HepG2 (cell line): Measurements from ENCODE around the gene IQCN. TPM values are rescaled to one million over a fixed set of nuclear protein-coding genes. Genes with fewer than 3 reads are reported as not detected.

ENCODE experiments used
- EED ChIP-seq: sonication (generic); formaldehyde crosslinking; IDR thresholded peaks from 2 replicates; pipeline ENCODE4 v1.5.0; 2020; ENCODE audit warnings: mild to moderate bottlenecking, missing genetic modification reagents
- ETV5 ChIP-seq: IDR thresholded peaks from 2 replicates; pipeline ENCODE4 v1.6.1; 2018; ENCODE audit warnings: missing biosample characterization, missing genetic modification reagents, inconsistent platforms, borderline replicate concordance
- MBD4 ChIP-seq: IDR thresholded peaks from 2 replicates; pipeline ENCODE4 v1.6.1; 2012; ENCODE audit warnings: low read length, inconsistent platforms, borderline replicate concordance
- POGZ ChIP-seq: sonication (generic); formaldehyde crosslinking; IDR thresholded peaks from 2 replicates; pipeline ENCODE4 v1.4.0; 2020; ENCODE audit warnings: mild to moderate bottlenecking, missing genetic modification reagents
- PRDM10 ChIP-seq: sonication (generic); formaldehyde crosslinking; IDR thresholded peaks from 2 replicates; pipeline ENCODE4 v1.4.0; 2020; ENCODE audit warnings: low read depth, missing genetic modification reagents
- PRMT3 ChIP-seq: sonication (generic); formaldehyde crosslinking; IDR thresholded peaks from 2 replicates; pipeline ENCODE4 v1.8.1; 2022; ENCODE audit warnings: low read depth, mild to moderate bottlenecking, moderate library complexity, missing genetic modification reagents, borderline replicate concordance
- SRY ChIP-seq: sonication (generic); formaldehyde crosslinking; IDR thresholded peaks from 2 replicates; pipeline ENCODE4 v1.8.0; 2022; ENCODE audit warnings: mild to moderate bottlenecking, missing genetic modification reagents
- ZNF274 ChIP-seq: sonication (generic); formaldehyde crosslinking; IDR thresholded peaks from 2 replicates; pipeline ENCODE4 v1.5.1; 2020; ENCODE audit warnings: mild to moderate bottlenecking, missing genetic modification reagents
- ZNF432 ChIP-seq: sonication (generic); formaldehyde crosslinking; IDR thresholded peaks from 2 replicates; pipeline ENCODE4 v1.5.0; 2020; ENCODE audit warnings: missing genetic modification reagents, mild to moderate bottlenecking, borderline replicate concordance
- ZNF850 ChIP-seq: sonication (generic); formaldehyde crosslinking; conservative IDR thresholded peaks from 2 replicates; pipeline ENCODE4 v1.9.0; 2021; ENCODE audit warnings: mild to moderate bottlenecking, missing genetic modification reagents
- ZSCAN22 ChIP-seq: sonication (generic); formaldehyde crosslinking; IDR thresholded peaks from 2 replicates; pipeline ENCODE4 v1.4.0; 2020; ENCODE audit warnings: mild to moderate bottlenecking, missing genetic modification reagents
- polyA plus RNA-seq, 8 experiments: library from polyadenylated mRNA; depleted of rRNA in 3 of 8; stranded (reverse) in 7 of 8; unstranded in 1 of 8; fragments of >200 nt; fragmentation: Illumina TruSeq in 4 of 8; extraction: Trizol in 4 of 8; gene quantifications; 2 replicates each; pipeline versions ENCODE4 v1.2.1 to v1.2.3, GENCODE V29; 2011 to 2016; ENCODE audit warnings: low read depth in 4 of 8, missing spikeins in 1 of 8, mixed read lengths in 1 of 8; ENCODE audit not compliant: insufficient read depth in 1 of 8
- total RNA-seq, 5 experiments: library from RNA; depleted of rRNA; stranded (reverse); fragments of >200 nt; fragmentation: Illumina TruSeq; extraction: Trizol; gene quantifications; 2 replicates each; pipeline ENCODE4 v1.2.3, GENCODE V29; 2016; ENCODE audit warnings: low read depth in 1 of 5
- TF ChIP-seq, protein P1 (sequence below): sonication (generic); formaldehyde crosslinking; IDR thresholded peaks from 2 replicates; pipeline ENCODE4 v1.4.0; 2020; ENCODE audit warnings: missing genetic modification reagents
- TF ChIP-seq, protein P2 (sequence below): sonication (generic); formaldehyde crosslinking; IDR thresholded peaks from 2 replicates; pipeline ENCODE4 v1.4.0; 2020; ENCODE audit warnings: missing genetic modification reagents, borderline replicate concordance
- TF ChIP-seq, protein P3 (sequence below): sonication (generic); formaldehyde crosslinking; IDR thresholded peaks from 2 replicates; pipeline ENCODE4 v1.8.0; 2022; ENCODE audit warnings: missing genetic modification reagents, mild to moderate bottlenecking, moderate library complexity, borderline replicate concordance

IQCN gene
- total and polyA plus RNA-seq, 2 of the 13 experiments (the other 11 are each of a cell fraction or from before 2014, with no cell fraction given) = 0.04 to 0.18 TPM

GRCh38 chr19:18322759-18323460, 48.7 kb upstream of the IQCN start, which contains the start of gene LSM4 (continued):
- no peak for TF ChIP-seq EED (CRISPR knock-in tag)
- no peak for TF ChIP-seq ZNF432 (CRISPR knock-in tag)
- TF ChIP-seq MBD4 = no peak
- TF ChIP-seq ETV5 (CRISPR knock-in tag) = peak; percentile 53
- TF ChIP-seq, protein P1, sequence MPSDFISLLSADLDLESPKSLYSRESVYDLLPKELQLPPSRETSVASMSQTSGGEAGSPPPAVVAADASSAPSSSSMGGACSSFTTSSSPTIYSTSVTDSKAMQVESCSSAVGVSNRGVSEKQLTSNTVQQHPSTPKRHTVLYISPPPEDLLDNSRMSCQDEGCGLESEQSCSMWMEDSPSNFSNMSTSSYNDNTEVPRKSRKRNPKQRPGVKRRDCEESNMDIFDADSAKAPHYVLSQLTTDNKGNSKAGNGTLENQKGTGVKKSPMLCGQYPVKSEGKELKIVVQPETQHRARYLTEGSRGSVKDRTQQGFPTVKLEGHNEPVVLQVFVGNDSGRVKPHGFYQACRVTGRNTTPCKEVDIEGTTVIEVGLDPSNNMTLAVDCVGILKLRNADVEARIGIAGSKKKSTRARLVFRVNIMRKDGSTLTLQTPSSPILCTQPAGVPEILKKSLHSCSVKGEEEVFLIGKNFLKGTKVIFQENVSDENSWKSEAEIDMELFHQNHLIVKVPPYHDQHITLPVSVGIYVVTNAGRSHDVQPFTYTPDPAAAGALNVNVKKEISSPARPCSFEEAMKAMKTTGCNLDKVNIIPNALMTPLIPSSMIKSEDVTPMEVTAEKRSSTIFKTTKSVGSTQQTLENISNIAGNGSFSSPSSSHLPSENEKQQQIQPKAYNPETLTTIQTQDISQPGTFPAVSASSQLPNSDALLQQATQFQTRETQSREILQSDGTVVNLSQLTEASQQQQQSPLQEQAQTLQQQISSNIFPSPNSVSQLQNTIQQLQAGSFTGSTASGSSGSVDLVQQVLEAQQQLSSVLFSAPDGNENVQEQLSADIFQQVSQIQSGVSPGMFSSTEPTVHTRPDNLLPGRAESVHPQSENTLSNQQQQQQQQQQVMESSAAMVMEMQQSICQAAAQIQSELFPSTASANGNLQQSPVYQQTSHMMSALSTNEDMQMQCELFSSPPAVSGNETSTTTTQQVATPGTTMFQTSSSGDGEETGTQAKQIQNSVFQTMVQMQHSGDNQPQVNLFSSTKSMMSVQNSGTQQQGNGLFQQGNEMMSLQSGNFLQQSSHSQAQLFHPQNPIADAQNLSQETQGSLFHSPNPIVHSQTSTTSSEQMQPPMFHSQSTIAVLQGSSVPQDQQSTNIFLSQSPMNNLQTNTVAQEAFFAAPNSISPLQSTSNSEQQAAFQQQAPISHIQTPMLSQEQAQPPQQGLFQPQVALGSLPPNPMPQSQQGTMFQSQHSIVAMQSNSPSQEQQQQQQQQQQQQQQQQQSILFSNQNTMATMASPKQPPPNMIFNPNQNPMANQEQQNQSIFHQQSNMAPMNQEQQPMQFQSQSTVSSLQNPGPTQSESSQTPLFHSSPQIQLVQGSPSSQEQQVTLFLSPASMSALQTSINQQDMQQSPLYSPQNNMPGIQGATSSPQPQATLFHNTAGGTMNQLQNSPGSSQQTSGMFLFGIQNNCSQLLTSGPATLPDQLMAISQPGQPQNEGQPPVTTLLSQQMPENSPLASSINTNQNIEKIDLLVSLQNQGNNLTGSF (CRISPR knock-in tag) = peak; percentile 64; the same call in 1 of the 2 replicates
- TF ChIP-seq ZNF274 = peak; percentile 42; the same call in 1 of the 2 replicates
- TF ChIP-seq POGZ (CRISPR knock-in tag) = no peak; the same call in 1 of the 2 replicates
- no peak for TF ChIP-seq PRDM10 (CRISPR knock-in tag)
- TF ChIP-seq, protein P2, sequence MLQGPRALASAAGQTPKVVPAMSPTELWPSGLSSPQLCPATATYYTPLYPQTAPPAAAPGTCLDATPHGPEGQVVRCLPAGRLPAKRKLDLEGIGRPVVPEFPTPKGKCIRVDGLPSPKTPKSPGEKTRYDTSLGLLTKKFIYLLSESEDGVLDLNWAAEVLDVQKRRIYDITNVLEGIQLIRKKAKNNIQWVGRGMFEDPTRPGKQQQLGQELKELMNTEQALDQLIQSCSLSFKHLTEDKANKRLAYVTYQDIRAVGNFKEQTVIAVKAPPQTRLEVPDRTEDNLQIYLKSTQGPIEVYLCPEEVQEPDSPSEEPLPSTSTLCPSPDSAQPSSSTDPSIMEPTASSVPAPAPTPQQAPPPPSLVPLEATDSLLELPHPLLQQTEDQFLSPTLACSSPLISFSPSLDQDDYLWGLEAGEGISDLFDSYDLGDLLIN (CRISPR knock-in tag) = no peak
- TF ChIP-seq SRY (CRISPR knock-in tag) = peak; percentile 94; the same call in 1 of the 2 replicates
- no peak for TF ChIP-seq PRMT3
- TF ChIP-seq, protein P3, sequence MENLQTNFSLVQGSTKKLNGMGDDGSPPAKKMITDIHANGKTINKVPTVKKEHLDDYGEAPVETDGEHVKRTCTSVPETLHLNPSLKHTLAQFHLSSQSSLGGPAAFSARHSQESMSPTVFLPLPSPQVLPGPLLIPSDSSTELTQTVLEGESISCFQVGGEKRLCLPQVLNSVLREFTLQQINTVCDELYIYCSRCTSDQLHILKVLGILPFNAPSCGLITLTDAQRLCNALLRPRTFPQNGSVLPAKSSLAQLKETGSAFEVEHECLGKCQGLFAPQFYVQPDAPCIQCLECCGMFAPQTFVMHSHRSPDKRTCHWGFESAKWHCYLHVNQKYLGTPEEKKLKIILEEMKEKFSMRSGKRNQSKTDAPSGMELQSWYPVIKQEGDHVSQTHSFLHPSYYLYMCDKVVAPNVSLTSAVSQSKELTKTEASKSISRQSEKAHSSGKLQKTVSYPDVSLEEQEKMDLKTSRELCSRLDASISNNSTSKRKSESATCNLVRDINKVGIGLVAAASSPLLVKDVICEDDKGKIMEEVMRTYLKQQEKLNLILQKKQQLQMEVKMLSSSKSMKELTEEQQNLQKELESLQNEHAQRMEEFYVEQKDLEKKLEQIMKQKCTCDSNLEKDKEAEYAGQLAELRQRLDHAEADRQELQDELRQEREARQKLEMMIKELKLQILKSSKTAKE (CRISPR knock-in tag) = no peak; the same call in 1 of the 2 replicates
- TF ChIP-seq ZNF850 (CRISPR knock-in tag) = peak; percentile 40; the same call in 1 of the 2 replicates
- no peak for TF ChIP-seq ZSCAN22
